Transverse colon (tissue), 4 donors: ENCODE results near the gene SCYL1. TPM values are rescaled to one million over a fixed set of nuclear protein-coding genes. Genes with fewer than 3 reads are reported as not detected.

ENCODE experiments used
- DNase-seq: peaks from one replicate; pipeline ENCODE4 v3.0.0-alpha.2; 2019
- H3K27ac ChIP-seq, 4 donors: fragments of 200-600 bp; sonication (generic); 2 replicates each; pipeline ENCODE4 v1.5.1; 2016 to 2018; ENCODE audit warnings: inconsistent platforms in 4 of 4
- H3K27me3 ChIP-seq: fragments of 200-600 bp; sonication (generic); 2 replicates; pipeline ENCODE4 v1.5.1; 2017; ENCODE audit warnings: inconsistent platforms
- H3K36me3 ChIP-seq, 4 donors: fragments of 200-600 bp; sonication (generic); 2 replicates each; pipeline ENCODE4 v1.5.1; 2017 to 2019; ENCODE audit warnings: inconsistent platforms in 4 of 4
- H3K4me1 ChIP-seq, 4 donors: fragments of 200-600 bp; sonication (generic); 2 replicates each; pipeline ENCODE4 v1.5.1; 2017 to 2020; ENCODE audit warnings: inconsistent platforms in 4 of 4
- H3K4me3 ChIP-seq, 4 donors: fragments of 200-600 bp; sonication (generic); 1 replicate in 1 of 4; 2 replicates in 3 of 4; pipeline versions ENCODE4 v1.5.1 to v1.6.1; 2017 to 2019; ENCODE audit warnings: inconsistent platforms in 4 of 4
- H3K9me3 ChIP-seq, 2 donors: fragments of 200-600 bp; sonication (generic); 2 replicates each; pipeline ENCODE4 v1.5.1; 2017 to 2019; ENCODE audit warnings: inconsistent platforms in 2 of 2
- EP300 ChIP-seq: sonication (generic); formaldehyde crosslinking; IDR thresholded peaks from one replicate; pipeline ENCODE4 v1.6.1; 2017; ENCODE audit warnings: antibody characterized with exemption, low read depth
- POLR2A ChIP-seq: fragments of 450-650 bp; IDR thresholded peaks from one replicate; pipeline ENCODE4 v1.6.1; 2016; ENCODE audit warnings: antibody characterized with exemption, mild to moderate bottlenecking, moderate library complexity
- POLR2AphosphoS5 ChIP-seq, 3 donors: sonication (generic); formaldehyde crosslinking; IDR thresholded peaks; one replicate each; pipeline ENCODE4 v1.6.1; 2016; ENCODE audit warnings: antibody characterized with exemption in 3 of 3
- WGBS, 2 donors: methylation state at CpG; one replicate each; pipeline ENCODE4 v1.1.5; 2018; ENCODE audit warnings: low coverage in 1 of 2; 5-methylcytosine and 5-hydroxymethylcytosine counted together
- in situ Hi-C, 4 donors: fragments of 200-750 bp; cut with MboI; loops; one replicate each; pipeline versions ENCODE4 v1.15.0 to v1.15.1; 2017; ENCODE audit warnings: low sequenced_read_pairs in 3 of 4, low pct_ligation_motif_present in 1 of 4, low pct_unique_long_range_greater_than_20kb in 1 of 4
- intact Hi-C: fragments of 100-400 bp; cut with DNase I; formaldehyde crosslinking; loops from one replicate; pipeline ENCODE4 v1.15.1; 2023; ENCODE audit warnings: low total_unique reads
- total RNA-seq, 4 donors: library from RNA; depleted of rRNA; stranded (reverse); fragments of >200 nt; gene quantifications; one replicate each; pipeline ENCODE4 v1.1.0, GENCODE V29; 2016
- TF ChIP-seq, protein P1 (sequence below), 5 experiments: fragments of 200-600 bp in 3 of 5; fragments of 450-650 bp in 2 of 5; sonication (generic) in 3 of 5; IDR thresholded peaks; 1 replicate in 2 of 5; 2 replicates in 3 of 5; pipeline ENCODE4 v1.5.1; 2016 to 2017; ENCODE audit warnings: antibody characterized with exemption in 5 of 5, inconsistent platforms in 3 of 5, mild to moderate bottlenecking in 2 of 5, moderate library complexity in 1 of 5

Gene SCYL1
- total RNA-seq, 4 donors from 2014 or later, result 41.0 to 78.4 (median 69.2) TPM

DNA sequence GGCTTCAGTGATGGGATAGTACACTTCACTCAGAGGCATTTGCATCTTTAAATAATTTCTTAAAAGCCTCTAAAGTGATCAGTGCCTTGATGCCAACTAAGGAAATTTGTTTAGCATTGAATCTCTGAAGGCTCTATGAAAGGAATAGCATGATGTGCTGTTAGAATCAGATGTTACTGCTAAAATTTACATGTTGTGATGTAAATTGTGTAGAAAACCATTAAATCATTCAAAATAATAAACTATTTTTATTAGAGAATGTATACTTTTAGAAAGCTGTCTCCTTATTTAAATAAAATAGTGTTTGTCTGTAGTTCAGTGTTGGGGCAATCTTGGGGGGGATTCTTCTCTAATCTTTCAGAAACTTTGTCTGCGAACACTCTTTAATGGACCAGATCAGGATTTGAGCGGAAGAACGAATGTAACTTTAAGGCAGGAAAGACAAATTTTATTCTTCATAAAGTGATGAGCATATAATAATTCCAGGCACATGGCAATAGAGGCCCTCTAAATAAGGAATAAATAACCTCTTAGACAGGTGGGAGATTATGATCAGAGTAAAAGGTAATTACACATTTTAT is 21.4 kb upstream of the SCYL1 start:
- intact Hi-C loops, result no loop called here
- H3K36me3 ChIP-seq, result peaks cover 0 to 60% (median 27%) of the 10 kb centered on the region in 4 donors
- in situ Hi-C loops, result loop anchor here in 2 of 4 donors (10.0 kb wide), 1 partner anchor 79 kb away; the partner anchor contains the start of gene NEAT1 (in 2 of the 2)

DNA sequence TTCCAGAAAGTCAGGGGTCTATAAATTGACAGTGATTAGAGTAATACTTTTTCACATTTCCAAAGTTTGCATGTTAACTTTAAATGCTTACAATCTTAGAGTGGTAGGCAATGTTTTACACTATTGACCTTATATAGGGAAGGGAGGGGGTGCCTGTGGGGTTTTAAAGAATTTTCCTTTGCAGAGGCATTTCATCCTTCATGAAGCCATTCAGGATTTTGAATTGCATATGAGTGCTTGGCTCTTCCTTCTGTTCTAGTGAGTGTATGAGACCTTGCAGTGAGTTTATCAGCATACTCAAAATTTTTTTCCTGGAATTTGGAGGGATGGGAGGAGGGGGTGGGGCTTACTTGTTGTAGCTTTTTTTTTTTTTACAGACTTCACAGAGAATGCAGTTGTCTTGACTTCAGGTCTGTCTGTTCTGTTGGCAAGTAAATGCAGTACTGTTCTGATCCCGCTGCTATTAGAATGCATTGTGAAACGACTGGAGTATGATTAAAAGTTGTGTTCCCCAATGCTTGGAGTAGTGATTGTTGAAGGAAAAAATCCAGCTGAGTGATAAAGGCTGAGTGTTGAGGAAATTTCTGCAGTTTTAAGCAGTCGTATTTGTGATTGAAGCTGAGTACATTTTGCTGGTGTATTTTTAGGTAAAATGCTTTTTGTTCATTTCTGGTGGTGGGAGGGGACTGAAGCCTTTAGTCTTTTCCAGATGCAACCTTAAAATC is 20.8 kb upstream of the SCYL1 start:
- WGBS, 2 donors, result 0 to 1% methylated on average over 2 to 3 of the region's 3 CpGs
- Histone ChIP-seq H3K27ac (peak overlapping the region; percentile 98 to 100 (median 99)), H3K9me3 (no peaks in the 10 kb centered on the region), H3K36me3 (peaks cover 0 to 60% (median 27%) of the 10 kb centered on the region in 4 donors), H3K4me1 (peaks cover 5 to 46% (median 35%) of the 10 kb centered on the region in 4 donors), H3K27me3 (no peaks in the 10 kb centered on the region), H3K4me3 (peak overlapping the region; percentile 74 to 93 (median 88))
- DNase-seq, result no peak
- peak; percentile 76 to 88 (median 84) for TF ChIP-seq POLR2AphosphoS5 (IDR thresholded peaks at IDR 0.05)
- no peak for TF ChIP-seq EP300
- peak; percentile 74 for TF ChIP-seq POLR2A
- TF ChIP-seq, protein P1, sequence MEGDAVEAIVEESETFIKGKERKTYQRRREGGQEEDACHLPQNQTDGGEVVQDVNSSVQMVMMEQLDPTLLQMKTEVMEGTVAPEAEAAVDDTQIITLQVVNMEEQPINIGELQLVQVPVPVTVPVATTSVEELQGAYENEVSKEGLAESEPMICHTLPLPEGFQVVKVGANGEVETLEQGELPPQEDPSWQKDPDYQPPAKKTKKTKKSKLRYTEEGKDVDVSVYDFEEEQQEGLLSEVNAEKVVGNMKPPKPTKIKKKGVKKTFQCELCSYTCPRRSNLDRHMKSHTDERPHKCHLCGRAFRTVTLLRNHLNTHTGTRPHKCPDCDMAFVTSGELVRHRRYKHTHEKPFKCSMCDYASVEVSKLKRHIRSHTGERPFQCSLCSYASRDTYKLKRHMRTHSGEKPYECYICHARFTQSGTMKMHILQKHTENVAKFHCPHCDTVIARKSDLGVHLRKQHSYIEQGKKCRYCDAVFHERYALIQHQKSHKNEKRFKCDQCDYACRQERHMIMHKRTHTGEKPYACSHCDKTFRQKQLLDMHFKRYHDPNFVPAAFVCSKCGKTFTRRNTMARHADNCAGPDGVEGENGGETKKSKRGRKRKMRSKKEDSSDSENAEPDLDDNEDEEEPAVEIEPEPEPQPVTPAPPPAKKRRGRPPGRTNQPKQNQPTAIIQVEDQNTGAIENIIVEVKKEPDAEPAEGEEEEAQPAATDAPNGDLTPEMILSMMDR (IDR thresholded peaks at IDR 0.05), result no peak
- in situ Hi-C loops (loop anchor here in 2 of 4 donors (10.0 kb wide), 1 partner anchor 79 kb away; the partner anchor contains the start of gene NEAT1 (in 2 of the 2)), intact Hi-C loops (no loop called here)

More for the DNA sequence above, 21.4 kb upstream of the SCYL1 start:
- Histone ChIP-seq H3K9me3 (no peaks in the 10 kb centered on the region), H3K4me1 (peaks cover 5 to 41% (median 31%) of the 10 kb centered on the region in 4 donors), H3K27ac (peak overlapping the region; percentile 98 to 100 (median 99)), H3K4me3 (peak overlapping the region; percentile 74 to 93 (median 88)), H3K27me3 (no peaks in the 10 kb centered on the region)
- TF ChIP-seq POLR2AphosphoS5 (IDR thresholded peaks at IDR 0.05) (peak in 2 of 3 donors; percentile 18 to 93), POLR2A (no peak)
- 0 to 1% methylated on average over 3 of the region's 3 CpGs for WGBS, 2 donors
- no peak for DNase-seq

DNA sequence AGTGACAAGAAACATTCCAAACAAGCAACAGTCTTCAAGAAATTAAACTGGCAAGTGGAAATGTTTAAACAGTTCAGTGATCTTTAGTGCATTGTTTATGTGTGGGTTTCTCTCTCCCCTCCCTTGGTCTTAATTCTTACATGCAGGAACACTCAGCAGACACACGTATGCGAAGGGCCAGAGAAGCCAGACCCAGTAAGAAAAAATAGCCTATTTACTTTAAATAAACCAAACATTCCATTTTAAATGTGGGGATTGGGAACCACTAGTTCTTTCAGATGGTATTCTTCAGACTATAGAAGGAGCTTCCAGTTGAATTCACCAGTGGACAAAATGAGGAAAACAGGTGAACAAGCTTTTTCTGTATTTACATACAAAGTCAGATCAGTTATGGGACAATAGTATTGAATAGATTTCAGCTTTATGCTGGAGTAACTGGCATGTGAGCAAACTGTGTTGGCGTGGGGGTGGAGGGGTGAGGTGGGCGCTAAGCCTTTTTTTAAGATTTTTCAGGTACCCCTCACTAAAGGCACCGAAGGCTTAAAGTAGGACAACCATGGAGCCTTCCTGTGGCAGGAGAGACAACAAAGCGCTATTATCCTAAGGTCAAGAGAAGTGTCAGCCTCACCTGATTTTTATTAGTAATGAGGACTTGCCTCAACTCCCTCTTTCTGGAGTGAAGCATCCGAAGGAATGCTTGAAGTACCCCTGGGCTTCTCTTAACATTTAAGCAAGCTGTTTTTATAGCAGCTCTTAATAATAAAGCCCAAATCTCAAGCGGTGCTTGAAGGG is 20.0 kb upstream of the SCYL1 start:
- no peaks in the 10 kb centered on the region for H3K27me3 ChIP-seq
- H3K4me3 ChIP-seq, result peak overlapping the region; percentile 74 to 93 (median 88)
- in situ Hi-C loops (loop anchor here (5.0 to 10.0 kb wide), 3 partner anchors 33 to 88 kb away; partner anchors contain the start of gene NEAT1 (in 2 of the 4)), intact Hi-C loops (loop anchor here (5.0 kb wide), 1 partner anchor 33 kb away; no protein-coding TSS in a partner anchor)
- H3K4me1 ChIP-seq, result peaks cover 5 to 50% (median 35%) of the 10 kb centered on the region in 4 donors
- peak overlapping the region; percentile 98 to 100 (median 99) for H3K27ac ChIP-seq
- H3K9me3 ChIP-seq, result no peaks in the 10 kb centered on the region
- DNase-seq, result no peak
- H3K36me3 ChIP-seq, result peaks cover 0 to 60% (median 27%) of the 10 kb centered on the region in 4 donors
- TF ChIP-seq POLR2A, result peak; percentile 4
- TF ChIP-seq EP300, result no peak
- TF ChIP-seq, protein P1 (IDR thresholded peaks at IDR 0.05), result peak in 1 of 5 experiments; percentile 15
- TF ChIP-seq POLR2AphosphoS5 (IDR thresholded peaks at IDR 0.05), result peak; percentile 61 to 92 (median 74)
- WGBS, 2 donors, result 1 to 5% methylated on average over 7 to 8 of the region's 8 CpGs

DNA sequence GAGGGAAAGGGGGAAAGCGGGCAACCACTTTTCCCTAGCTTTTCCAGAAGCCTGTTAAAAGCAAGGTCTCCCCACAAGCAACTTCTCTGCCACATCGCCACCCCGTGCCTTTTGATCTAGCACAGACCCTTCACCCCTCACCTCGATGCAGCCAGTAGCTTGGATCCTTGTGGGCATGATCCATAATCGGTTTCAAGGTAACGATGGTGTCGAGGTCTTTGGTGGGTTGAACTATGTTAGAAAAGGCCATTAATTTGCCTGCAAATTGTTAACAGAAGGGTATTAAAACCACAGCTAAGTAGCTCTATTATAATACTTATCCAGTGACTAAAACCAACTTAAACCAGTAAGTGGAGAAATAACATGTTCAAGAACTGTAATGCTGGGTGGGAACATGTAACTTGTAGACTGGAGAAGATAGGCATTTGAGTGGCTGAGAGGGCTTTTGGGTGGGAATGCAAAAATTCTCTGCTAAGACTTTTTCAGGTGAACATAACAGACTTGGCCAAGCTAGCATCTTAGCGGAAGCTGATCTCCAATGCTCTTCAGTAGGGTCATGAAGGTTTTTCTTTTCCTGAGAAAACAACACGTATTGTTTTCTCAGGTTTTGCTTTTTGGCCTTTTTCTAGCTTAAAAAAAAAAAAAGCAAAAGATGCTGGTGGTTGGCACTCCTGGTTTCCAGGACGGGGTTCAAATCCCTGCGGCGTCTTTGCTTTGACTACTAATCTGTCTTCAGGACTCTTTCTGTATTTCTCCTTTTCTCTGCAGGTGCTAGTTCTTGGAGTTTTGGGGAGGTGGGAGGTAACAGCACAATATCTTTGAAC is 19.2 kb upstream of the SCYL1 start:
- H3K27ac ChIP-seq, result peak overlapping the region; percentile 98 to 100 (median 99)
- H3K9me3 ChIP-seq, result no peaks in the 10 kb centered on the region
- peaks cover 5 to 56% (median 39%) of the 10 kb centered on the region in 4 donors for H3K4me1 ChIP-seq
- in situ Hi-C loops, result loop anchor here (5.0 to 10.0 kb wide), 3 partner anchors 33 to 88 kb away; partner anchors contain the start of gene NEAT1 (in 2 of the 4)
- H3K36me3 ChIP-seq, result peaks cover 0 to 56% (median 27%) of the 10 kb centered on the region in 4 donors
- intact Hi-C loops, result loop anchor here (5.0 kb wide), 1 partner anchor 33 kb away; no protein-coding TSS in a partner anchor
- WGBS, 2 donors, result 5 to 7% methylated on average over 10 to 12 of the region's 12 CpGs
- H3K4me3 ChIP-seq, result peak overlapping the region; percentile 74 to 93 (median 88)
- no peaks in the 10 kb centered on the region for H3K27me3 ChIP-seq
- no peak for DNase-seq
- TF ChIP-seq, protein P1 (IDR thresholded peaks at IDR 0.05), result no peak
- TF ChIP-seq POLR2A (peak; percentile 76), POLR2AphosphoS5 (IDR thresholded peaks at IDR 0.05) (peak; percentile 84 to 98 (median 94)), EP300 (no peak)
